EL (cell line): ENCODE data around the gene PAPPA.

Experiments used
- DNase-seq: peaks from one replicate; pipeline ENCODE4 v3.0.0-alpha.2; 2016

The PAPPA gene

DNA sequence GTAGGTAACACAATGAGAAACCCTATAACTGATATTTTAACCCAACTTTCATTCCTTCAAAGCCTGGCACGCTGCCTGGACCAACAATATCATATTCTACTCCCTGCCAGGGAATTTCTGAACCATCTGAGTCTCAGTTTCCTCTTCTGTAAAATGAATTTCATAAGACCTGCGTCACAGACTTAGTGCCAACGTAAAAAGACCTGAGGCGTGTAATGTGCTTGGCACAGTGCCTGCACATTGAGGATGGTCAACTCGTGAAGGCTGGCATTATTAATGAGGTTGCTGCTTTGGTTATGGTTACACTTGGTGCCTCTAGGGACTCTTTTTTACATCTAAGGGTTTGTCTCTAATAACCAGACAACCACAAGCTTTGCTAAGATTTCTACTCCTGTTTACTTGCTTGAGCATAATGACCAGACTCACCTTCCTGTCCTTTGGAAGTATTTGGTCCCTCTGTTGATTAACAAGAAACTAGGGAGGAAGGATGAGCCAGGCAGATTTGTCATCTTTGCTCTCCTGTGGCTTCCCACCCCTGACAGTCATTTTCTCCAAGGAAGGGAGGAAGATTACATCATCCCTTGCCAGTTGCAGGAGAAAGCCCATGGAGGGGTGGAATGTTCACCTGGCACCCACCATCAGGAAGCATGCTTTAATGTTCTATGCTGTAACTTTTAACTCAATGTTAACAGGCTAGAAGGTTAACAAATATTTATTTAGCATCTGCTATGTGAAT is 79.0 kb downstream of the PAPPA start:
- DNase-seq = peak; percentile 67

DNA sequence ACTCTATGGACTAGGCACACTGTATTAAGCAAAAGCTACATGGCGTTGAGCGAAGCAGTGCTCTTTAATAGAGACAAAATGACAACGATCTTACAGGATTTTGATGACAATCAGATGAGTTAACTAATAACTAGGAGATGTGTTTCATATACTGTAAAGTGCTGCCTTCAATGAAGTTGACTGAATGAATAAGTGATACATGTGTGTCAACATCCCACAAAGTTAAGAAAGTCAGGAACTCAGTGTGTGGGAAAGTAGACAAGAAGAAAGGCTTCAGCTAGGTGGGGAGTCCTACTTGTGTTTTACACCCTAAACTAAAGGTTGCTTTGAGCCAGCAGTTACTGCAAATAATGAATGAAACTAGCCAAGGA is 79.6 kb downstream of the PAPPA start:
- no peak for DNase-seq

DNA sequence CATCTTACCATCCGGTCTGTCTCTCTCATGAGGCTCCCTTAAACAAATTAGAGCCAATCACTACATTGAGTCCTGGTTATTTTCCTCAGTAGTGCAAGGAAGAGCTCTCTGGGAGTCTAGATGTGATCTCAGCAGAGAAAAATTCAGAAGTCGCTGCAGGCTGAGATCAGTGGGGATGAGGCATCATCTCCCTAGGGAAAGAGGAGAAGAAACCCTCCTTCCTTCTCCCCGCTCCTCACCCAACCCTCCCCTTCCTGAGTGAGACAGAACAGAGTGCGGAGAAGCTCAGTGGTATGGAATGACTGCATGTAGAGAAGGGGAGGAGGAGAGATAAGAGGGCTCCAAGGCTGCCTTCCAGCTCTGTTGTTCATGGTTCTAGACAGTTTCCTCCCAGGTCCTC is 80.5 kb downstream of the PAPPA start:
- peak; percentile 99 for DNase-seq

DNA sequence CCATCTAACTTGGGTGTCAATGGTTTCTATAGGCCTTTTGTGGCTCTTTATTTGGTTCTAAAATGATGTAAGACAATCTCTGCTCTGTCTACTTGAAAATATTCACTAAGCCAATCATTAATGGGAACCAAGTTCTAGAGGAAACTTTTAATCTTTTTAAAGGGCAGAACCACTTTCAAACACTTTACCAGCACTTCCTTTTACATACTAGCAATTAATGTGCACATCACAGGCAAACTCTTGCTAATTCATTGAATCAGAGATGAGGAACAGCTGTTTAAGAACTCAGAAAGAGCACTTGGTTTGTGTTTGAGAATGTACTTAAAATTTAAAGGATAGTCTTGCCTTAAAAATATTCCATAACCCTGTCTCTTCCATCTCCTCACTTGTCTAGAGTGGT is 83.4 kb downstream of the PAPPA start:
- DNase-seq = no peak

DNA sequence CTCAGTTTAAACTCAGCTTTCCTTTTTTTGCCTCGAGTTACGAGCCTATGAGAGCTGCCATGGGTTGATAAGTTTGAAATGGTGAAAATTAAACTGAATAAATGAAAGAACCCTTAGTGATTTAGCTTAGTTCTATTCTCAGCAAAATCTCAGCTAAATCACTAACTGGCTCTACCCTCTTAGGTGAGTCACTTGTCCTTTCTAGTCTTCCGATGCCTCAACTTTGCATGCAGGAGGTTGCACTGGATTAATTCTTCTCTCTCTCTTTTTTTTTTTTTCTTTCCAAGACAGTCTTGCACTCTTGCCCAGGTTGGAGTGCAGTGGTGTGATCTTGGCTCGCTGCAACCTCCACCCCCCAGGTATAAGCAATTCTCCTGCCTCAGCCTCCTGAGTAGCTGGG is 83.9 kb downstream of the PAPPA start:
- DNase-seq = no peak

DNA sequence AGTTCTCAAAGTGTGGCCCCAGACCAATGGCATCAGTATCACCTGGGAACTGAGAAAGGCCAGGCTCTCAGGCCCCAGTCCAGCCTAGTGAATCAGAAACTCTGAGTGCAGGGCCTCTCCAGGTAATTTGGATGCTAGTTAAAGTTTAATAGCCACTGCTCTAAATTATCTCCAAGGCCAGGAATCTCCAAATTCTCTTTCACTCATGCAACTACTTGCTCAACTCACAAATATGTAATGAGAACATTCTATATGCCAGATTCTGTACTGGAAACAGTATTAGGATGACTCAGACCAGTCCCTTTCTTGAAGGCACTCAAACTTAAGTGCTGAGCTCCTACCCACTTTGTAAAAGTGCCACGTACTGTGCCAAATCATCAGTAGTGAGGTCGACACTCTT is 84.6 kb downstream of the PAPPA start:
- DNase-seq = peak; percentile 87

DNA sequence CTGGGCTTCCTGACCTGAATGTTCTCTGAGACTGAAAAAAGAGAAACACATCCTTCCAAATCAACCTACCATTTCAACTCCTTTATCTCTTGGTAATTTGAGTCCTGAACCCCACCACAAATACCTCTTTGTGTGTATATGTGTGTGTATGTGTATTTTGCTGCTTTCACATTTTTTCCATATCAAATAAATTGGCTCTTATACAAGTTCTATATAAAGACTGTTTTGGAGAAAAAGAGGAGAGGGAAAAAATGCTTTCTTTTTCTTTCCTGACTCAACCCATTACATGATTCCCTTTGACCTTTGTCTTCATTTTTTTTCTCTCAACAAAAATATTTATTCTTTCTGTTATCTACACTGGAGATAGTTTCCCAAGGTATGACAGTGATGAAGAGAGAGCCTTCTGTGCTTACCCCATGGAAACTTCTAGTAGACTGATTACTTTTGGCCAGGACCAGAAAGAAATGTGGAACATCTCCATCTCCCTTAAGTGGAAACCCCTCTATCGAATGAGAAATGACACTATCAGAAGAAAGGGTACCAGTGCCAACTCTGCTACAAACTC is 85.3 kb downstream of the PAPPA start:
- no peak for DNase-seq

DNA sequence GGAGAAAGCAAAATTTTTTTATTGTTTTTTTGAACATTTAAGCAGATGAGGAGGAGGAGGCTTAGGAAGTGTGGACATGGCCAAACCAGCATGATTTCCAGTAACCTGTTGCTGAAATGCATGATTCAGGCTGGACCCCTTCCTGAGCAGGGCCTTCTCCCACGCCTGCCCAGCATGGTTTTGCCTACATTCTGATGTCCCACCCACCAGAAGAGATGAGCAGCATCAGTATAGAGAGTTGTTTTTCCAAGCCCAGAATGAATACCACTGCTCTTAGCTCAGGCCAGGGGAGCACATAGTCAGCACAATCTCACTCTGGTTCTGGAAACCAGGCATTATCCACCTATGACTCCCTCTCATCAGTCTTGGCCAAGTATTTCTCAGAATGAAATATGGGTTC is 90.1 kb downstream of the PAPPA start:
- no peak for DNase-seq

DNA sequence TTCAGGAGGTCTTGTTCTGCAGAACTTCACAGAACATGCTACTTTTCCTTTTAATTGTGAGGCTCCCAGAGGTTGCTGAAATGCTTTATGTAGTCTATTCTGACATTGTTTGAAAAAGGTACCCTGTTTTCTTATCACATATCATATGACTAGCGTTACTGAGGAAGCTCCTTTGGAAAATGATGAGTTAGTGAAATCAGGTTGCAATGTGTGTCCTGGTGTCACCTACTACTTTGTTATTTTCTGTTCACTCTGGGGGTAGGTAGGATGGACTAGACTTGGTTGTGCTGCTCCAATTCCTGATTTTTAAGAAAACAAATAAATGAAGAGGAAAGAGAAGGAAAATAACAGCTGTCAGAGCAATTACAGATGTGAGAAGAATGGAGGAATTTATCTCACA is 93.7 kb downstream of the PAPPA start:
- no peak for DNase-seq

DNA sequence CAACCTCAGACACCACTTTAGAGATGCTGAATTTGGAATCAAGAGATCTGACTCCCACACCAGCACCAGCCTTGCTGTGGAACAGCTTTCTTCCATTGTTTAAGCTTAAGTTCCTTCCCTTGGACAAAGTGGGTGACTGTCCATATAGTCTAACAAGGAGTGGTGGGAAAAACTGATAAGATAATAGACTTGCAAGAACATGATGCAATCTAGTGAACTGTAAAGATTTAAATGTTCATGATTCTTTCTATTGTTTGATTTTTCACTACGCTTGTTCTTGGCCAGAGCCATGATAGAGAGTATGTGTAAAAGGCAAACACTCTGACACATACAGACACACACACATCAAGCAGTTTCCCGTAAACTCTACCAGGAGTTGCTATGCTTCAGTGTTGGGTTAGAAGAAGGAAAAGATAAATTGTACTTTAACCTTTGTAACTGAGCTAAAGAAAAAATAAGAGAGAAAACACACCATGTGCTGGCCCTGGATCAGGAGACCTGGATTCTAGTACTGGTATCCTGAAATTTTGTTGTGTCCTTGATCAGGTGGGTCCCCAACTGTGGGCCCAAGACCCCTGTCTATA is 94.3 kb downstream of the PAPPA start:
- DNase-seq = no peak

DNA sequence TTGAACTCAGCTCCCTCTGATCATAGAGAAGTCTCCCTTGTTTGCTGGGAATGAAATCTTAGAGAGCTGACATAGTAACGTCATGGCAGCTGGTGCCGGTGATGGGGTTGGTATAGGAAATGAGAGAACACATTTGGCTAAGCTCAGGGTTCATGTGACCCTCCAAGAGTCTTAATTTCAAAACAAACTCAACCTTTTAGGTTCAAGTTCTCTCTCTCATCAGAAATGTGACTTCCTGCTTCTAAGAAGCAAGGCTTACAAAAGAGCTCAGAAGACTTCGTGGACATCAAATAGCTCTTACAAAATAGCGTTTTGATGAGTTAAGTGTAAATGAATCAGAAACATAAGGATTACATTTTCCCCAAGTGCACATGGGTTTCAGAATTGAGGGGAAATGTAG is 97.3 kb downstream of the PAPPA start:
- no peak for DNase-seq

DNA sequence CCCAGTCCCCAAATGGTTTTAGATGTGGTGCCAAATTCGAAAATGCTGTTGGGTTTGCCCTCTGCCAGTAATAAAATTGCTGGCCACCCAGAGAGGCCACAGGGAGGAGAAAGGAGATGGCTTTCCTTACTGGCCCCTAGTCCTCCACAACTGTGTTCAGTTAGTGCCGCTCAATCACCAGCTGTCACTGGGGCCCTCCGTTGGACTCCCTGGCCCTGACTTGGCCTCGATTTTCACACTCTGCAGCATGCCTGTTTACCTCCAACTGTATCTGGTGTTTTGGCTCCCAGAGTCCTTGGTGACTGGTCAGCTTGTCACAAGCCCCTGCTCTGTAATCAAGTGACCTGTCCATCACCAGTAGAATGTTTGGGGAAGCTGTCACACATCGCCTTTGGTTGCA is 97.8 kb downstream of the PAPPA start:
- DNase-seq = no peak

DNA sequence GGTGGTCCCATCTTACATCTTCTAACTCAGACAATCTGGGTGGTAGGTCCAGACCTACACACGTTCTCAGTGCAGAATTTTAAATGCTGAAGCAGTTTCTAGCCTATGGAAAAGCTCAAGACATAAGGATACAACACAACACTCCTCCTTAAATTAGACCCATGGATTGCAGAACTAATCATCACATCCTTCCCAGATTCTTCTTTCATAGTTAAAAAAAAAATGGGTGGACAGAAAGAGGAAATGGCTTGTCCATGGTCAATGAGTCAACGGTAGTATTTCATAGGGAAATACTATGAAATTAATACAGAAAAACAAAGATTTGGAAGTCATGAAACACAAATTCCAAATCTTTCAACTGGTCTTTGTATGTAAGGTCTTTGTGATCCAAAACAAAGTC is 106.9 kb downstream of the PAPPA start:
- DNase-seq = no peak

DNA sequence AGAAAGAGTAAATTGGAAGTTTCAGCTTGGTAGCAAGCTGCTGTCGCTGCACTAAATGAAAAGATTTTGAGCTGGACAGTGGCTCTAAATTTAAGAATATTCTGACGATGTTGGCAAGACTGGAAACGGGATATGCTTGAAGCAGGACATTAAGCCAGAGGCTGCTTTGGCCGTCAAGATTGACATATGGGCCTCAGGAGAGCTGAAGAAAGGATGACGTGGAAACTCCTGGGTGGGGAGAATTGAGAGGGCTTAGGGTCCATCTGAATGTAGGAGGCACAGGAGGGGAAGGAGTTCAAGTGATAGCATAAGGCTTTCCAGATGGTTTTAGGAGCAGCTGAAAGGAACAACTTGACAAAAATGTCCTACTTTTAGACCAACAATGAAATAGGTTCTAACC is 108.9 kb downstream of the PAPPA start:
- no peak for DNase-seq

DNA sequence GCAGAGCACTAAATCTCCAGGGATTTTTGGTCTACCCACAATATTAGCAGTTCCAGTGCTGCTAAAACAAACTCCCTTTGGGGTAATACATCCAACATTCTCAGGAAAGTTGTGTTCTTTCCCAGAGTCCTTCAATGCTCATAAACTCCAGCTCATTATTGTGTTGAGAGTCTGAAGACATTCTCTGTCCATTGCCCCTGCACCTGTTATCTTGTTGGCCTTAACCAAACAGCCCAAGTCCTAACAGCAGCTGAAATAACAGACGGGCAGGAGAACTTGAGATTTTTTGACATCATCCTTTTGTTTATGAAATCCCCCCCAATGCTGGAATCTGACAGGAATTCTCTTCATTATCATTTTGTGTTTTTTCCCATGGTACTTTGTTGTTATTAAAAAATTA is 110.8 kb downstream of the PAPPA start:
- DNase-seq = no peak

DNA sequence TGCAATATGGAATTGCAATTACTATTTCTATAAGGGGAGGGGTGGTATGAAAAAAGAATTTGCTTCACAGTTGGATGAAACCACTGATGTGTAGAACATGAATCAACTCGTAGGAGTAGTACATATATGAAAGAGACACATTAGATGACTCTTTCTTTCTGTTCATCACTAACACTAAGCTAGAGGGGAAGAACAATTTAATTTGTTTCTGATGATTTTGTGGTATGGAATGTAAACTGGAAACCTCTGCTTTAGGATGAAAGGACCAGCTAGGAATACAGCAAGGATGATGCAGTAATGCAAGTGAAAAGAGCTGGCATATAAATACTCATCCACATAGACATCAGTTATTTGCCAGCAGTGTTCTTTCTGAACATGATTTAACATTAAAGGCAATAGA is 113.4 kb downstream of the PAPPA start:
- peak; percentile 60 for DNase-seq

DNA sequence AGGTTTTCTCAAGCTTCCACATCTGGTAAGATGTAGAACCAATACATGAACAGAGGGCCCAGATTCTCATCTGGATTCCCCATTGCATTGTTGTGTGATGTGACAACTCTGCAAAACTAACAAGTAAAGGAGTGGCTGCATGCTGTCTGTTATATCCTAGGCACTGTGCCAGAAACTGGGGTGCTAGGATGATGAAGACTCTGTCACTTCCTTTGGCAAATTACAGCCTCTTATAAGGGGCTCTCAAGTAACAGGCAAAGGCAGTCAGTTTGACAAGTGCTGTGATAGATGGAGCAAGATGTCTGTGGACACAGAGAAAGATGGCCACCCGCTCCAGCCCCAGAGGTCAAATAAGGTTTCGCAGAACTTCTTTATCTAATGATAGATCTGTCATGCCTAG is 115.7 kb downstream of the PAPPA start:
- DNase-seq = peak; percentile 32

DNA sequence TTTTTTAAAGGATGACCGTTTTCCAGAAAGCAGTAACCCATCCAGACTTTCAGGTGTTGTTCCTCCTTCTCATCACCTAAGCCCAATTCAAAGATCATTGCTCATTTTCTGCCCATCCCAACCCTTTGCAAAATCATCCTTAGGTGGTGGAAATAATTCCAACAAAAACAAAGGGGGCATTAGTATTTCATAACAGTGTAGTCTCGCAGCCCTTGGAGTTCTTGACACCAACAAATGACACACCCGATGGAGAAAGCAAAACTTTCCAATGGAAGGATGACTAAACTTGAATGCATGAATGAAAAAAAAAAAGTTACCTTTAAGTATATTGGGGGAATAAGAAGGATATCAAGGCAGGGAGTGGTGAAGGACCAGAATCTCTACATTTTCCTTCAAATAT is 117.0 kb downstream of the PAPPA start:
- no peak for DNase-seq

DNA sequence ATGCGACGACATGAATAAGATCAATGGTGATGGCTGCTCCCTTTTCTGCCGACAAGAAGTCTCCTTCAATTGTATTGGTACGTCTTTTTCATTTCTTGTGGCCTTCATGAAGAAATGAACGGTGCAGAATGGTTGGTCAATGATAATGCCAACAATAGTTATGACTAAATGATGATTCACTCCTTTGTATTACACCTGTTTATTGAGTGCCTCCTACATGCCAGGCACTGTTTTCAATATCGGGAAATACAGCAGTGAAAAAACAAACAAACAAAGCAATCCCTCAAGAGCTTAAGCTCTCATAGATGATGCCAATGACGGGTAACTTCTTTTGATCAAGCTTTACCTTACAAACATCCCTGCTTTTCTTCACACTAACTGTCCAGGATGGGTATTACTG is 117.7 kb downstream of the PAPPA start:
- DNase-seq = no peak

DNA sequence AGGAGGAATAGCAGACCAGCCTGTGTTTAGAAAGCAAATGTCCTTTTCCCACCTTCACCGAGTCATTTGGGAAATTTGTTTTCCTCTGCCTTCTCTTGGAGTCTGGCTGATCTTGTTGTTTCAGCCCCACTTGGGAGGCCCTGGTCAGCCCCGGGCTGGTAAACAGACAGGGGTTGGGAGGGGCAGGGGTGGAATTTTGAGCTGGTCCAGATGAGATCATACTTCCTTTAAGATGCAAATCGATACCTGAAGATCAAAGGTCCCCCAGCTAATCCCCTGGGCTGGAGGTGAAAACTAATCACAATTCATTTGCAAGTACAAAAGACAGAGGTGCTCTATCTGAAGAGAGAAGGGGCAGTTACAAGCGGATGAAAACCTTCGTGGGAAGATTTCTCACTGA is 118.4 kb downstream of the PAPPA start:
- no peak for DNase-seq

DNA sequence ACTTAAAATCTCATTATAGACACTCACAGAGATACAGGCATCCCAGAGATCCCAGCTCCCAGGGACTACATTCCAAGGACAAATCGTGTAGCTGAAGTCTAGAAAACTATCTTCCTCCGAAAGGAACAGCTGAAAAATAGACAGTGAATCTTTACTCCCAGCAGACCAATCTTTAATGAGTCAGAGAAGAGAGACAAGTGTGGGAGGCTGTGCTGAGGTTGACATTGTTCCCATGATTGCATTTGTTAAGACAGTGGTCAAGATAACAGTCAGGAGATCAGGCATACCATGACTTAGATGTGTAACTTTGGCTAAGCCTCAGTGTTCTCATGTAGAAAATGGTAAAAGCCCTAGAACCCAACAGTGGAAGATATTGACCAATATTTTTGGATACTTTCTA is 120.7 kb downstream of the PAPPA start:
- no peak for DNase-seq

DNA sequence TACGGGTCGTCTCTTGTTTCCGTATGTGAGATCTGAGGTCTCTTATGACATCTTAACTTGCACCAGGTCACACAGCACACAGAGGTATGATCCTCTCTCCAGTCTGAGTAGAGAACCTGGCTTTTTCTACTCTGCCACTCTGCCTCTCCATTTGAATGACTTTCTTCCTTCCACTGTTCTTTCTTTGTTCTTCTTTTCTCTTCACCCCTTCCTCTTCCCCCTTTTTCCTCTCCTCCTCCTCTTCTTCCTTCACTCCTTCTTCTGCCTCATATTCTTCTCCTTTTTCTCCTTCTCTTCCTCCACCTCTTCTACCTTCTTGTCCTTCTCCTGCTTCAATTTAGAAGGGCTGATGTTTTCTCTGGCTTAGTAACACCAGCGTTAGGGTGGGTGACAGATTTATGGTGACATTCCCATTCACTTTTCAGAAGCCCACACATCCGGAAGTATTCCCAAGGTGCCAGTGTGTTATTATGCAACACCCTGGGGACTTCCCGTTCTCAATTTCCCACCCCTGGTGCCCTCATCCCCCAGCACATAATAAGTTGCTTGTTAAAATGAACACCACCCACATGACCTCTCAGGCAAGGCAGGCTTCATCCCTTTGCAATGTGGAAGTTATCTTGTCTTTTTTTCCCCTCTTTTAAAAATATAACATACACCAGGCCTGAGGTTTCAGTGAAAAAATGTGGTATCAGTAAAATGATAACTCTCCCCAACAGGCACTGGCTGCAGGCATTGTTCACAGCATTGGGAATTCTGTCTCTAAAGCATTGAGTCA is 122.0 kb downstream of the PAPPA start:
- DNase-seq = peak; percentile 37

DNA sequence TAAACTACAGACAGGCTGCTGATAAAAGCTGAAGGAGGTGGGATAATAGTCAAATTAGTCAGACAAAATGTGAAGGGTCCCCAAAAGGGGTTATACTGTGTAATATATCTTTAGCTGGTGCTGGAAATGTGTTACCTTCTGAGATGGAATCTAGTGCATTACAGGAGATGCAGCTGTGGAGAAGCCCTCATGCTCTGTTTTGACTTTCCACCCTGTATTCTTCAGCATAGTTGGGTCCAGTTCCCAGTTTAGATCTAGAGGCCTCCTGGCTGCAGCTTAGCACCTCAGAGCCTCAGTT is 122.6 kb downstream of the PAPPA start:
- no peak for DNase-seq

DNA sequence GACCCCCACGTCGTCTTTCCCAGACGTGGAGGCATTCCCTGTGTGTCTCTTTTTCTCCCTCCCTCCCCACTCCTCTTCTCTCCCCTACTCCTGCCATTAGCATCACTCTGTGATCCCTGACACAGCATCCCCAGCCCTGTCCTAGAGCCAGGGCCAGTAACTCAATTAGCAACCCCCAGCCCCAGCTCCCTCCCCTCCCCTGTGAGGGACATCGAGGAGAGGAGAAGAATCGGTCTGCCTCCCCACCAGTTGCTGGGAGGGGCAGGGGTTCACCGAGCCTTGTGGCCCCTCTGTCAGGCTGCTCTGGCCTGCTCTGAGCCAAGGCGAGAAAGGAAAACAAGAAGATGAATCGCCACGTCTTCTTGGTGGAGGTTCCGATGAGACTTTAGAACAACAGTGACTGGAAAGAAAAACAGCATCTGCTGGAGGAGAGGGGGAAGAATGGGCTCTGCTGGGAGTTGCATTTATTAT is 123.1 kb downstream of the PAPPA start:
- DNase-seq = no peak
